Measurements from ENCODE around the gene ELK3.

The ELK3 gene

DNA sequence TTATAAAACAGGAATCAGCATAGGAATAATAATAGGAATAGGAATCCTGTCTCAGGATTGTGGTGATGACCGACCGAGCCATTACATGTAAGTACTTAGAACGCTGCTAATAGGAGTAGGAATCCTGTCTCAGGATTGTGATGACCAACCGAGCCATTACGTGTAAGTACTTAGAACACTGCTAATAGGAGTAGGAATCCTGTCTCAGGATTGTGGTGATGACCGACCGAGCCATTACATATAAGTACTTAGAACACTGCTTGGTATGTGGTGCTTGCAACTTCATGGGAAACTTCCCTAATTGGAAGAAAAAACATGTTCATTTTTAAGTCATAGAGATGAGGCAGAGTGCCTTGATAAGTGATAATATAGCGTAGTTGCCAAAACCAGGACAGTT is 30.0 kb downstream of the ELK3 start:
- TF ChIP-seq, protein P1, sequence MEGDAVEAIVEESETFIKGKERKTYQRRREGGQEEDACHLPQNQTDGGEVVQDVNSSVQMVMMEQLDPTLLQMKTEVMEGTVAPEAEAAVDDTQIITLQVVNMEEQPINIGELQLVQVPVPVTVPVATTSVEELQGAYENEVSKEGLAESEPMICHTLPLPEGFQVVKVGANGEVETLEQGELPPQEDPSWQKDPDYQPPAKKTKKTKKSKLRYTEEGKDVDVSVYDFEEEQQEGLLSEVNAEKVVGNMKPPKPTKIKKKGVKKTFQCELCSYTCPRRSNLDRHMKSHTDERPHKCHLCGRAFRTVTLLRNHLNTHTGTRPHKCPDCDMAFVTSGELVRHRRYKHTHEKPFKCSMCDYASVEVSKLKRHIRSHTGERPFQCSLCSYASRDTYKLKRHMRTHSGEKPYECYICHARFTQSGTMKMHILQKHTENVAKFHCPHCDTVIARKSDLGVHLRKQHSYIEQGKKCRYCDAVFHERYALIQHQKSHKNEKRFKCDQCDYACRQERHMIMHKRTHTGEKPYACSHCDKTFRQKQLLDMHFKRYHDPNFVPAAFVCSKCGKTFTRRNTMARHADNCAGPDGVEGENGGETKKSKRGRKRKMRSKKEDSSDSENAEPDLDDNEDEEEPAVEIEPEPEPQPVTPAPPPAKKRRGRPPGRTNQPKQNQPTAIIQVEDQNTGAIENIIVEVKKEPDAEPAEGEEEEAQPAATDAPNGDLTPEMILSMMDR (IDR thresholded peaks at IDR 0.05; ENCODE audit: low read depth, low read length): no peak
- no peak overlapping the region for H3K4me3 ChIP-seq (ENCODE audit: low read depth, low read length)
- peak; percentile 45 for DNase-seq (ENCODE audit: low read depth, low spot score)
- in situ Hi-C loops (cut with HindIII; ENCODE audit: low sequenced_read_pairs): no loop called here

DNA sequence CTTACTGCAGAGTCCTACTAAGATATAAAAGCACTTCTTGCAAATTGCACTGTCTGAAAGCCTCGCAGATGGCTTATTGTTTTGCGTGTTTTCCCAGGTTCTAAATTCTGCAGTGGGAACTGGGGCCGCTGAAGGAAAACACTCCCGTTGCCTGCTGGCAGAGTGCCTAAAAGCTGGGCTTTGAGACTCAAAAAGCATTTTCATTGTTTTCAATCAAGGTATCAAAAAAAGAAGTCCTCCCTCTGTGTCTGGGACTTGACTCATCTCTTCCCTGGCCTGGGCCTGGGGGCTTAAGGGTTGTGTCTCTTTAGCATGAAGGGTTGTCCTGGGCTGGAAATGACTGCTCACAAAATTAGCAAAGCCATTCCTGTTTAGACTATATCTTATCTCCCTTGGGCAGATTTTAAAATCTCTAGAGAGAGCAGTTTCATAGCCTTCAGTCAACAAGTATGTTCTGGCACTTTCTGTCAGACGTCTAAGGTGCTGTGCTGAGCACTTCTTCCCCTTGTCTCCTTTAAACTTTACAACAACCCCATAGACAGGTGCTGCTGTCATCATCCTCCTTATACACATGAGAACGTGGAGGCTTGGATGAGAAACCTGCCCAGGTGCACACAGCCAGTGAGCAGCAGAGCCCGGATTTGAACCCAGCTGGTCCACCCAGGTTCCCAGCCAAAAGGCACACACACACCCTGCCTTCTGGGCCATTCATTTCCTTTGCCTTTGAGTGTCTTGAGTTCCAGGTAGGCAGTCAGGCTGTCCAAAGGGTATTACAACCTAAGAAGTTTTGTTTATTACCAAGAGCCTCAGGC is 31.1 kb downstream of the ELK3 start:
- DNase-seq (ENCODE audit: low read depth, low spot score): peak; percentile 45
- no peak overlapping the region for H3K4me3 ChIP-seq (ENCODE audit: low read depth, low read length)
- TF ChIP-seq, protein P1 (IDR thresholded peaks at IDR 0.05; ENCODE audit: low read depth, low read length): no peak
- in situ Hi-C loops (cut with HindIII; ENCODE audit: low sequenced_read_pairs): no loop called here

GRCh38 chr12:96225994-96226399 is 31.8 kb downstream of the ELK3 start:
- TF ChIP-seq, protein P1 (IDR thresholded peaks at IDR 0.05; ENCODE audit: low read depth, low read length): no peak
- DNase-seq (ENCODE audit: low read depth, low spot score): no peak
- in situ Hi-C loops (cut with HindIII; ENCODE audit: low sequenced_read_pairs): no loop called here

GRCh38 chr12:96226401-96226800 is 32.2 kb downstream of the ELK3 start:
- DNase-seq (ENCODE audit: low read depth, low spot score): no peak
- TF ChIP-seq, protein P1 (IDR thresholded peaks at IDR 0.05; ENCODE audit: low read depth, low read length): no peak
- in situ Hi-C loops (cut with HindIII; ENCODE audit: low sequenced_read_pairs): no loop called here
- H3K4me3 ChIP-seq (ENCODE audit: low read depth, low read length): no peak overlapping the region

More at GRCh38 chr12:96225994-96226399, 31.8 kb downstream of the ELK3 start:
- H3K4me3 ChIP-seq (ENCODE audit: low read depth, low read length): no peak overlapping the region

- TF ChIP-seq, protein P1 (IDR thresholded peaks at IDR 0.05; ENCODE audit: low read depth, low read length): no peak
- no peak overlapping the region for H3K4me3 ChIP-seq (ENCODE audit: low read depth, low read length)
- DNase-seq (ENCODE audit: low read depth, low spot score): no peak
- in situ Hi-C loops (cut with HindIII; ENCODE audit: low sequenced_read_pairs): no loop called here
Measured at GRCh38 chr12:96226801-96227348, 32.7 kb downstream of the ELK3 start.

- TF ChIP-seq, protein P1 (IDR thresholded peaks at IDR 0.05; ENCODE audit: low read depth, low read length): no peak
- H3K4me3 ChIP-seq (ENCODE audit: low read depth, low read length): no peak overlapping the region
- in situ Hi-C loops (cut with HindIII; ENCODE audit: low sequenced_read_pairs): no loop called here
- DNase-seq (ENCODE audit: low read depth, low spot score): no peak
Measured at GRCh38 chr12:96227365-96228106, 33.4 kb downstream of the ELK3 start.

Measured in astrocyte of the spinal cord (primary cell).